Breast epithelium (tissue), 4 donors: ENCODE results near the gene MOCS2. TPM values are rescaled to one million over a fixed set of nuclear protein-coding genes. Genes with fewer than 3 reads are reported as not detected.

Source experiments
- DNase-seq, 2 donors: peaks; one replicate each; pipeline ENCODE4 v3.0.0-alpha.2; 2019; ENCODE audit warnings: low spot score in 2 of 2
- H3K27ac ChIP-seq, 2 donors: fragments of 200-600 bp; sonication (generic) in 1 of 2; one replicate each; pipeline ENCODE4 v1.5.1; 2016 to 2019; ENCODE audit warnings: mild to moderate bottlenecking in 1 of 2
- H3K27me3 ChIP-seq, 2 donors: fragments of 200-600 bp; sonication (generic) in 1 of 2; one replicate each; pipeline versions ENCODE4 v1.5.1 to v1.6.0; 2017 to 2019; ENCODE audit warnings: control low read depth in 1 of 2, mild to moderate bottlenecking in 1 of 2
- H3K36me3 ChIP-seq: fragments of 200-600 bp; one replicate; pipeline ENCODE4 v1.5.1; 2019
- H3K4me1 ChIP-seq, 2 donors: fragments of 200-600 bp; sonication (generic); one replicate each; pipeline ENCODE4 v1.5.1; 2016 to 2019; ENCODE audit warnings: control low read depth in 1 of 2
- H3K4me3 ChIP-seq, 3 donors: fragments of 200-600 bp; sonication (generic); 1 replicate in 2 of 3; 2 replicates in 1 of 3; pipeline ENCODE4 v1.5.1; 2016 to 2019; ENCODE audit warnings: mild to moderate bottlenecking in 3 of 3, moderate library complexity in 2 of 3
- H3K9me3 ChIP-seq, 2 donors: fragments of 200-600 bp; sonication (generic) in 1 of 2; one replicate each; pipeline ENCODE4 v1.5.1; 2016 to 2019; ENCODE audit warnings: control low read depth in 1 of 2
- POLR2A ChIP-seq: fragments of 450-650 bp; IDR thresholded peaks from one replicate; pipeline ENCODE4 v1.6.1; 2016; ENCODE audit warnings: antibody characterized with exemption, mild to moderate bottlenecking, moderate library complexity
- POLR2AphosphoS5 ChIP-seq, 3 donors: sonication (generic); formaldehyde crosslinking; IDR thresholded peaks; one replicate each; pipeline ENCODE4 v1.6.1; 2017; ENCODE audit warnings: antibody characterized with exemption in 3 of 3
- intact Hi-C: fragments of 100-400 bp; cut with DNase I; formaldehyde crosslinking; loops from one replicate; pipeline ENCODE4 v1.15.1; 2023; ENCODE audit warnings: low total_unique reads
- total RNA-seq, 3 donors: library from RNA; depleted of rRNA; stranded (reverse); fragments of >200 nt; gene quantifications; one replicate each; pipeline ENCODE4 v1.1.0, GENCODE V29; 2016
- TF ChIP-seq, protein P1 (sequence below), 3 donors: fragments of 450-650 bp; IDR thresholded peaks; one replicate each; pipeline ENCODE4 v1.5.1; 2016 to 2017; ENCODE audit warnings: antibody characterized with exemption in 3 of 3, mild to moderate bottlenecking in 3 of 3, moderate library complexity in 3 of 3

MOCS2 gene
- total RNA-seq, 3 donors from 2014 or later: 48.2 to 58.6 (median 56.2) TPM

DNA sequence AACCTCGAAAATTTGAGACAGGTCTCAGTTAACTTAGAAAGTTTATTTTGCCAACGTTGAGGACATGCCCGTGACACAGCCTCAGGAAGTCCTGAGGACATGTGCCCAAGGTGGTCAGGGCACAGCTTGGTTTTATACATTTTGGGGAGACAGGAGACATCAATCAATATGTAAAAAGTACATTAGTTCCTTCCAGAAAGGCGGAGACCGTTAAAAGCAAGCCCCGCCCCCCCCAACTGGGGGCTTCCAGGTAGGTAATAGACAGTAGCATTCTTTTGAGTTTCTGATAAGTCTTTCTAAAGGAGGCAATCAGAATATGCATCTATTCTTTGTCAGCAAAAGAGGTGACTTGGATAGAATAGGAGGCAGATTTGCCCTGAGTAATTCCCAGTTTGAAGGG, 599 bp upstream of the MOCS2 start:
- TF ChIP-seq, protein P1, sequence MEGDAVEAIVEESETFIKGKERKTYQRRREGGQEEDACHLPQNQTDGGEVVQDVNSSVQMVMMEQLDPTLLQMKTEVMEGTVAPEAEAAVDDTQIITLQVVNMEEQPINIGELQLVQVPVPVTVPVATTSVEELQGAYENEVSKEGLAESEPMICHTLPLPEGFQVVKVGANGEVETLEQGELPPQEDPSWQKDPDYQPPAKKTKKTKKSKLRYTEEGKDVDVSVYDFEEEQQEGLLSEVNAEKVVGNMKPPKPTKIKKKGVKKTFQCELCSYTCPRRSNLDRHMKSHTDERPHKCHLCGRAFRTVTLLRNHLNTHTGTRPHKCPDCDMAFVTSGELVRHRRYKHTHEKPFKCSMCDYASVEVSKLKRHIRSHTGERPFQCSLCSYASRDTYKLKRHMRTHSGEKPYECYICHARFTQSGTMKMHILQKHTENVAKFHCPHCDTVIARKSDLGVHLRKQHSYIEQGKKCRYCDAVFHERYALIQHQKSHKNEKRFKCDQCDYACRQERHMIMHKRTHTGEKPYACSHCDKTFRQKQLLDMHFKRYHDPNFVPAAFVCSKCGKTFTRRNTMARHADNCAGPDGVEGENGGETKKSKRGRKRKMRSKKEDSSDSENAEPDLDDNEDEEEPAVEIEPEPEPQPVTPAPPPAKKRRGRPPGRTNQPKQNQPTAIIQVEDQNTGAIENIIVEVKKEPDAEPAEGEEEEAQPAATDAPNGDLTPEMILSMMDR (IDR thresholded peaks at IDR 0.05): no peak
- TF ChIP-seq POLR2AphosphoS5 (IDR thresholded peaks at IDR 0.05): no peak
- no peak for TF ChIP-seq POLR2A
- Histone ChIP-seq H3K4me1 (peaks cover 0 to 4% of the 10 kb centered on the region in 2 donors), H3K9me3 (no peaks in the 10 kb centered on the region), H3K4me3 (peak overlapping the region; percentile 76 to 89 (median 79)), H3K27ac (peak overlapping the region; percentile 83), H3K36me3 (no peaks in the 10 kb centered on the region), H3K27me3 (no peaks in the 10 kb centered on the region)
- intact Hi-C loops: no loop called here
- DNase-seq: no peak

DNA sequence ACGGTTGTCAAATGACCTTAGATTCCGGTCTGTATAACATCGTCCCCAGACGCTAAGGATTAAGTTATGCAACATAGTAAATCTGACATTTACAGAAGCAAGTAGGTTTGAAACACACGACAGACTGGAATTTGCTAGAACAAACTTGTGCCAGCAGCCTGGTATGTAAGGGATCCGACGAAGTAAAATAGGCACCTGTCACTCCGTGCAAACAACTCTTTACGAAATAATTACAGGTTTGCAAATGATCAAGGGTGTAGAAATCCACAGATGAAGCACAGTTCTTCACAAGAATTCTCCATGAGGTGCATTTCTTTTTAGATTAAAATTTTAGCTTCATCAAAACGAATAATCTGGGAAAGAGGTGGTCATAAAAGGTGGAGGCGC, 508 bp downstream of the MOCS2 start:
- intact Hi-C loops: no loop called here

DNA sequence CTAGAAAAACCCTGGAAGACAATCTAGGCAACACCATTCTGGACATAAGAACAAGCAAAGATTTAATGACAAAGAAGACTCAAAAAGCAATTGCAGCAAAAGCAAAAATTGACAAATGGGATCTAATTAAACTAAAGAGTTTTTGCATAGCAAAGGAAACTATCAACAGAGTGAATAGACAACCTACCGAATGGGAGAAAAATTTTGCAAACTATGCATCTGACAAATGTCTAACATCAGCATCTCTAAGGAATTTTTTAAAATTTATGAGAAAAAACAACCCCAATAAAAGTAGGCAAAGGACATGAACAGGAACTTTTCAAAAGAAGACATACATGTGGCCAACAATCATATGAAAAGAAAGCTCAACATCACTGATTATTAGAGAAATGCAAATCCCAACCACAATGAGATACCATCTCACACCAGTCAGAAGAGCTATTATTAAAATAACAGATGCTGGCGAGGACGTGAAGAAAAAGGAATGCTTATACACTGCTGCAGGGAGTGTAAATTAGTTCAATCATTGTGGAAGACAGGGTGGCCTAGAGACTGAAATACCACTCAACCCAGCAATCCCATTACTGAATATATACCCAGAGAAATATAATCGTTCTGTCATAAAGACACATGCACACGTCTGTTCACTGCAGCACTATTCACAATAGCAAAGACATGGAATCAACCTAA, 3.8 kb downstream of the MOCS2 start:
- no peak for TF ChIP-seq POLR2AphosphoS5 (IDR thresholded peaks at IDR 0.05)
- DNase-seq: no peak
- no peak overlapping the region for H3K27ac ChIP-seq
- no peak overlapping the region for H3K4me3 ChIP-seq
- H3K9me3 ChIP-seq: no peaks in the 10 kb centered on the region
- H3K27me3 ChIP-seq: no peaks in the 10 kb centered on the region
- H3K4me1 ChIP-seq: peaks cover 0 to 4% of the 10 kb centered on the region in 2 donors
- H3K36me3 ChIP-seq: no peaks in the 10 kb centered on the region
- intact Hi-C loops: no loop called here

More for the DNA sequence above, 508 bp downstream of the MOCS2 start:
- no peak for DNase-seq
- TF ChIP-seq POLR2A (no peak), POLR2AphosphoS5 (IDR thresholded peaks at IDR 0.05) (no peak)
- TF ChIP-seq, protein P1 (IDR thresholded peaks at IDR 0.05): no peak
- H3K27me3 ChIP-seq: no peaks in the 10 kb centered on the region
- peak overlapping the region; percentile 76 to 89 (median 79) for H3K4me3 ChIP-seq
- no peaks in the 10 kb centered on the region for H3K36me3 ChIP-seq
- peak overlapping the region; percentile 83 for H3K27ac ChIP-seq
- H3K4me1 ChIP-seq: peaks cover 0 to 4% of the 10 kb centered on the region in 2 donors
- no peaks in the 10 kb centered on the region for H3K9me3 ChIP-seq

DNA sequence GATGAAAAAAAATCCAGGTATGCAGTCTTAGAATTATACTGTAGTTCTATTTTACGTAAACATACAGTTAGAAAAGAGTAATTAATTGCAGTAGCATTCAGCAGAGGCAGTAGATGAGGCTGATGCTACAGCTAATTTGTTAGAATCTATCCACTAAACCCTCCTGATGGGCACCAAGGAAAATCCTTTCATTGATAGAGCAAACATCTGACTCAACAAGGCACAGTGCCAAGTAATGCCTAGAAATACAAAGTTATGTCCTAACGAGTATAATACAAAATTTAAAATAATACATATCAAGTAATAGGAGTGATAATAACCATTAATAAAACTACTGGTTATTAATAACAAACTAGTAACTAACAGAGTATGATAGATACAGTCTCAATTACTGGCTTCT, 9.0 kb downstream of the MOCS2 start:
- Histone ChIP-seq H3K27ac (no peak overlapping the region), H3K9me3 (no peaks in the 10 kb centered on the region), H3K36me3 (no peaks in the 10 kb centered on the region), H3K27me3 (no peaks in the 10 kb centered on the region), H3K4me3 (no peak overlapping the region), H3K4me1 (no peaks in the 10 kb centered on the region)
- DNase-seq: no peak
- TF ChIP-seq, protein P1 (IDR thresholded peaks at IDR 0.05): no peak
- TF ChIP-seq POLR2A (no peak), POLR2AphosphoS5 (IDR thresholded peaks at IDR 0.05) (no peak)
- intact Hi-C loops: no loop called here

DNA sequence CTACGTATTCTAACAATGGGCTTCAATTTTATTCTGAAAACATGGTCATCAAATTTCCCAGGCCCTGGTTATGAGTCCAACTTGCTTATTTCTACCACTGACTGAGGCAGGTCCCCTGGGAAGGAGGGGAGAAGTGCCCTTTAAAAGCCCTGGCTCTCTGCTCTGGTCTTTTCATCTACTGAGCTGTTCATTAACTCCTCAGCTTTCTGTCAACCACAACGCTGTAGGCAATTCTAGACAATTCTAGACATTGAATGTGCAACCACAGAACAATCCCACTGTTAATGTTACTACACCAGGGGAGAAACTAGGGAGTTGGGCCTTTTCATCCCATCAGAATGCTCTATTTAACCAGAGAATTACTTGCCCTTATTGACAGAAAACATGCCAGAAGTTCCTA, 10.0 kb downstream of the MOCS2 start:
- Histone ChIP-seq H3K27me3 (no peaks in the 10 kb centered on the region), H3K4me1 (no peaks in the 10 kb centered on the region), H3K9me3 (no peaks in the 10 kb centered on the region), H3K4me3 (no peak overlapping the region), H3K27ac (no peak overlapping the region), H3K36me3 (no peaks in the 10 kb centered on the region)
- intact Hi-C loops: loop anchor here (10.0 kb wide), 1 partner anchor 155 kb away; no protein-coding TSS in a partner anchor
- TF ChIP-seq POLR2A (no peak), POLR2AphosphoS5 (IDR thresholded peaks at IDR 0.05) (no peak)
- TF ChIP-seq, protein P1 (IDR thresholded peaks at IDR 0.05): no peak
- no peak for DNase-seq
